Left renal pelvis (tissue), 4 donors: ENCODE measurements around the gene PPP1R14D. TPM values are rescaled to one million over a fixed set of nuclear protein-coding genes. Genes with fewer than 3 reads are reported as not detected.

ENCODE experiments used
- DNase-seq, 4 donors: peaks; one replicate each; pipeline ENCODE4 v3.0.0-alpha.2; 2013; ENCODE audit warnings: low read depth in 4 of 4, low spot score in 3 of 4
- polyA plus RNA-seq, 4 donors: library from polyadenylated mRNA; unstranded; fragments of 120-200 nt; gene quantifications; one replicate each; pipeline ENCODE4 v1.2.1, GENCODE V29; 2013; ENCODE audit not compliant: insufficient read length in 4 of 4

PPP1R14D gene
- polyA plus RNA-seq, 4 donors = 0.32 to 0.93 (median 0.52) TPM; not detected in 1

- no peak for DNase-seq
Measured at GRCh38 chr15:40787991-40788390, 40.5 kb downstream of the PPP1R14D start.

DNA sequence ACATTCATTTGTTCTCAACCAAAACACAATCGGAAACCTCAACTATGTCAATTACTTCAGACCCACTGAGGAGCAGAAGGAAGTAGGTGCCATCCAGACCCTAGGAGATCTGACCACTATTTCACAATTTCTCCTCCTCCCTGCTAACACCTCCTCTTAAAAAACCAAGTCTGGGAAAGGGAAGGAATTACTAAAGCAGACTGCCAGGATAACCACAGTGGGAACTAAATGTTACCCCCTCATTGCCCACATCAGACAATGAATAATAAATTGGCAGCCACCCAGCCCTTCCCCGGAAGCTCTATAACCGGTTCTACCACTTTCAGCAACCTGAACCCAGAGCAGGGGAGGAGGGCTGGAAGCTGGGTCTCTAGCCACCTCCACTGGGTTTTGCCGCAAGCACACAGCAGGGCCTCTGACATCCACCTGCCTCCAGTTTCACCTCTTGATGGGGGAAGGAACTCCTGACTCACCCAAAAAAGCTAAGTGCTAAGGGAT is 41.1 kb downstream of the PPP1R14D start:
- DNase-seq = peak in 2 of 4 donors; percentile 45 to 64

- DNase-seq = no peak
Measured at GRCh38 chr15:40785814-40786213, 42.7 kb downstream of the PPP1R14D start.

DNA sequence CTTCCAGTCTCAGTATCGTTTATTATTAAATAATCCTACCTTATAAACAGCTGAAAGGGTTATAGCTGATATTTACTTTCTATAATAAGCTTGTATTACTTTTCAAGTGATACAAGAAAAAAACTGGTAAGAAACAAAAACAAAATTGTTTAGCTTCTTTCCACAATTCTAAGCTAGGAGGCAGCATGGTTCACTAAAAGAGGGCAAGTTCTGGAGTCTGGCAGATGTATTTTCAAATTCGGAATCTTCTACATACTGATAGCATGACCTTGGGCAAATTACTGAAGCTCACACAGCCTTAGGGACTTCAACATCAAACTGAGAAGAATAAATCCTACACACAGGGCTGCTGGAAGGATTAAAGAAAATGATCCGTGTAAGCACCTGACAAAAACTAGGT is 43.3 kb downstream of the PPP1R14D start:
- DNase-seq = no peak

DNA sequence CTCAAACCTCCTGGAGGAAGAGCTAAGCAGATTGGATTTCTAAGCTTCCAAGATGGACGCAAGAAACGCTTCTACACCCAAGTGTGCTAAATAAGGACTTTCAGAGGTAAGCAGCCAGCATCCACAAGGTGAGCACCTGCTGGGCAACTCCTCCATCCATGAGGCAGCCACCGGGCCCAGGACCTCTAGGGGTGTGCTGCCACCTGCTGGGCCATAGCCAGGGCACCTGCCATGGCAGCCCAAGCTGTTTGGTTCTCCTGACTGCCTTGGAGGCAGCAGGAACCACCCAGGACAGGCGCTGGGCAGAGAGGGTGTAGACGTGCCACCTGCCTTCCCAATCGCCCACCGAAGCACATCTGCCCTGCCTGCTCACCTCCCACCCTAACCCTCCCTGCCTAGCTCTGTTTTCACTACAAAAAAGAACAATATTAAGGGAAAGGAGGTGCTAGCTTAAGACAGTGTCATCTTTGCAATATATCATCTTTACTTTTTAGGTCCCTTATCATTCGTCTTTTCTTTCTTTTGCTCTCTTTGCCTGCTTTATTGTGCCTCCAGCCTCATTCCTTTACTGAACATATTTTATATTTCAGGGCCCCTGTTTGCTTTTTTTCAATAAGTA is 45.8 kb downstream of the PPP1R14D start:
- no peak for DNase-seq

DNA sequence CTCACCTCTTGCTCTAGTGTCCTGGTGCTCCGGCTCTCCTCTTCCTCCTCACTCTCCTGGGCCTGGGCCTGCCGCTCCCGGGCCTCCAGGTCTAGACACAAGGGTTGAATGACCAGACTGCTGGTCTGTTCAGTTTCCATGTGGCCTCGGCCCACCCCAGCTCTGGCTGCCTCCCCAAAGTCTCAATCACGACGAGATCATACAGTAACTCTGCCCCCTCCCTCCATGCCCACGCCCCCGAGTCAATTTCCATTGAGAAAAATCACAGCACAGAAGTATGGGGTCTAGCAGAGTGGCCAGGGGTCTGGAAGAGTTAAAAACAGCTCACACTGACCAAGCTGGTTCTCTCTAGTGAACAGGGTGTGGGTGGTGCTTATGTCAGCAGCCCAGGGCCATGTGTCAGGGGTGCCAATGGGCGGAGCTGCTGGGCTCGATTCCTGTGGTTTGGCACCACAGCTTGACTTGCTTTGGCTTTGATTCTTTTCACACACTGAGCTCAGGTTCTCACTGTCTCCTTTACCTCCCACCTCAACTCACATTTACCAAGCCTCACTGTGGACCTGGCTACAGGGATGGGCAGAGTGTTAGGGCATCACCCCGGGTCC is 51.9 kb downstream of the PPP1R14D start:
- no peak for DNase-seq

DNA sequence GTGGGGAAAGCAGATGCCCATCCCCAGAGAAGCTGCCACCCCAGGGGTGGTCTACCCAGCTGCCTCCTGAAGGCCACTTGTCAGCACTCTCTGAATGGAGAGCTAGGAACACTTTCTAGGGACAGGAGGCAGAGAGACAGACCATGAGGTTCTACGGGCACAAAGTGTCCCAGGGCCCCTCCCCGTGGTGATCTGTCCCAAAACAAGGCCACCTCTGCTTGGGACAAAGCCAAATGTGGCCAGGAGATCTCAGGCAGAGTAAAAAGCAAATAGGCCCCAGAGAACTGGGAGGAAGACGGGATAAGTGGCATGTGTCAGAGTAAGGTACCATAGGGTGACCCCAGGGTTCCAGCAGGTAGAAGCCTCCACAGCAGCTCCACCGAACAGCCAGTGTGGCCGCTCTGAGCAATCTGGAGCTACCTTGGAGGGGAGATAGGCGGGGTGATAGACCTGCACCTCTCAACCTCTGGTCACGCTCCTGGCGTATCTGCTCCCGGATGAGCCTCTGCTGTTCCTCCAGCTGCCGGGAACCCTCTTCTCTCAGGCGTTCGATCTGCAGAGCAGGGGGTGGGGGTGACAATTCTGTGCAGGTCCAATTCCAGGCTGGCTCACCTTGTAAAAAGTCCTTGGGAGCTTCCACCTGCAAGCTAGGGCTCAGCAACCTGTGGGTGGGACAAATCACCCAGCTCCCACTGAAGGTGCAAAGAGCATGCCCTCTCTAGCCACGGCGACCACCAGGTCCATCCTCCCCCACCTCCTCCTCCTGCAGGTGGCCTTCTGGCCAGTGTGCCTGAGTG is 52.6 kb downstream of the PPP1R14D start:
- no peak for DNase-seq

GRCh38 chr15:40775007-40775406 is 53.5 kb downstream of the PPP1R14D start:
- DNase-seq = no peak

DNA sequence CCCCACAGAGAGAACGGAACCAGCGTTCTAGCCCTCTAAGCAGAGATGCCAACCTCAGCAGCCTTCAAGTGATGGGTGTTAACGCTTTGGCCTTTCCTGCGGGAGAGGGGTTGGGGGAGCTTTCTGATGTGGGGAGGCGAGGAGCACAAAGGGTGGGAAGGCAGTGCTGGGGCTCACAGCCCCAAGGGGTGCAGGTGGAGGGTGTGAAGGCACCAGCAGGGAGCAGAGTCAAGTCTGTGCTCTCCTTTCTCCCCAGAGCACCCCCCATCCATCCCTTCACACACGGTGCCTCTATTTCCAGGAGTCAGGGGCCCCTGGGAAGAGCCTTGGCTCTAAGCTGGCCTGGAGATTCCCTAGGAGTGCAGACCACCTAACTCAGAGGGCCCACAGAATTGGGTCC is 54.6 kb downstream of the PPP1R14D start:
- no peak for DNase-seq

DNA sequence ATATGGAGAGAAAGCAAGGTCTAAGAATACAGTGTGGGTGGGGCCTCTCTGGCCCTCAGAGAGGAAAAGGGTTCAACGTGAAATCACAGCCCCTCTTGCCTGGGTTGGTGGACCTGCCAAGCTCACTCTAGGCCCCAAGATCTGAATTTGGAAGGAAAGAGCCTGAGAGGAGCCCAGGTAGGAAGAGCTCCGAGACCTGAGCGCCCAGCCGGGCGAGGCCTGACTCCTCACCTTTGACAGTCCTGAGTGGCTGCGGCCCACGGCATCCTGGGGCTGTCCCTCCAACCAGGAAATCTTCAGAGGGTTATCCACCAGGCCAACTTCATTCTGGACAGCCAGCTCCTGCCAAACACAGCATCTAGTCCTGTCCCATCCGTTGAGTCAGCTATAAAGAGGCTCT is 55.0 kb downstream of the PPP1R14D start:
- DNase-seq = no peak

GRCh38 chr15:40772014-40772413 is 56.5 kb downstream of the PPP1R14D start:
- no peak for DNase-seq

DNA sequence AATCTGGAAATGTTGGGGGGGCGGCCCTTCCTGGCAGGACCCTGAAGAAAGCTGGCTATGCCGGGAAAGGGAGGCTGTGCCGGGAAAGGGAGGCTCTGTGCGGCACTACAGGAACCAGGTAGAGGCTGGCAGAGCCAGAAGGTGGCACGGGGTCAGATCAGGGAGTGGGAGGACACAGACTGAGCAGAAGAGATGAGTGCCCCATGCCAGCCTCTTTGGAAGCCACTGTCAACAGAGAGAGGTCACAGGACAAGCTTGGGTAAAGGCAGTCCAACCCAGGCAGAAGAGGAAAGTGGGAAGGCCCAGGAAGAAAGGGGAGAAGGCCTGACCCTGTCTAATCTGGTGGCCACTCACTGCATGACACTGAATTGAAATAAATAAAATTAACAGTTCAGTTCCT is 57.3 kb downstream of the PPP1R14D start:
- DNase-seq = no peak

DNA sequence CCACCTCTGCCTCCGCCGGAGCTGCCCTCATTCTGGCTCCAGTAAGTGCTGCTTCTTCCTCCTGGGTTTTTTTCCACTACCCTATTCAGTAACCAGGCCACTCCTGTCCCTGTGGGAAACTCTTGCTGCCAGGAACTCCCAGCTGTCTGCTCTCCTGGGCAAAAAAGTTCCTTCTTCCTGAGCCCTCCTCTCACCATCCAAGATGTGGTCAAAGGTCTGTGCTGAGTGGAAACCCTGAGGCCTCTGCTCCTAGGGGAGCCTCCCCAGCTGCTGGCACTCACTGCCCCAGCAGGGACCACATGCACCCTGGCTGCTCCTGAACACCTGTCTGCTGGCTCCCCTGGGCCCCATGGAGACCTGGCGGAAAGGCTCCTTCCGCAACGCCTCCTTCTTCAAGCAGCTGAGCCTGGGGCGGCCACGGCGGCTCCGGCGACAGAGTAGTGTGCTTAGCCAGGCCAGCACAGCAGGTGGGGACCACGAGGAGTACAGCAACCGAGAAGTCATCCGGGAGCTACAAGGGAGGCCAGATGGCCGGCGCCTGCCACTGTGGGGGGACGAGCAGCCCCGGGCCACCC is 58.3 kb downstream of the PPP1R14D start:
- no peak for DNase-seq

GRCh38 chr15:40769274-40770146 is 59.0 kb downstream of the PPP1R14D start, which contains the start of gene C15orf62:
Gene C15orf62, plus strand, starts transcription at chr15:40769980. Its CDS starts 516 bp downstream, at chr15:40770496.
- DNase-seq = peak in 2 of 4 donors; percentile 50 to 66

GRCh38 chr15:40768521-40769273 is 59.8 kb downstream of the PPP1R14D start:
- DNase-seq = no peak

DNA sequence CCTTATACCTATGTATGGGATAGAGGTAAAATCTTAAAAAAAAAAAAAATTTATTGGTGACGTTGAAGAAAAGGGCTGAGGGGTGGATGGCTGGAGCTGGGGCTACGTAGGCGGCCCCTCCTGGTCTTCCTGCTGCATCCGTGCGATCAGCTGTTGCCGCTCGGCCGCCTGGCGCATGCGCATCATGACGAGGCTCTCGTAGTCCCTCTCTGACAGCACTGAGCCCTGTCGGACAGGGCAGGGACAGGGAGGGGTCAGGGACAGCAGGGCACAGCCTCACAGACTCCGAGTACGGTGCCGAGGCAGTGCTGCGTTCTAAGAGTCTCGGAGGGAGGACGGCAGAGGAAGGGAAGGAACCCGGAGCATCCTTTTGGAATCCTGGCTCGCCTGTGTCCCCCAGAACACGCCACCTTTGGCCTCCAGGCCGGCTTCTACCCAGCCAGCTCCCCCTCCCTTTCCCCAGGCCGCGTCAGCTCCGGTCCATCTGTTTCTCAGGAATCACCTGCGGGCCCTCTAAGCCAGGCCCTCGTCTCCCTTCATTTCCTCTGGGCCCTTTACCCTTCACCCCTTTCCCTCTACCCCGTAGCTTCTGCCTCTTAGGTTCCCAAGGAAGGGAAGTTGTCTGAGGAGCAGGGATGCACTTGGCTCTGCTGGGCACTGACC is 60.5 kb downstream of the PPP1R14D start:
- DNase-seq = no peak

GRCh38 chr15:40766906-40767837 is 61.3 kb downstream of the PPP1R14D start:
- DNase-seq = no peak
